NCI-H2196 treated with DMSO at 0.1 percent for 48 hours (cell line): ENCODE measurements around the gene INAFM1.
A peak's percentile ranks its signal among the peaks of the same experiment; 100 is the strongest.
"Not testable (repeated sequence)": the region's sequence is repeated elsewhere in the genome, so short reads cannot be mapped to it uniquely, and the experiment has no call there.

Experiments
- DNase-seq: peaks from one replicate; lab custom pipeline; 2025; ENCODE audit not compliant: unreplicated experiment; lab: John Stamatoyannopoulos, UW

INAFM1 gene

GRCh38 chr19:47267350-47267759 is 7.3 kb upstream of the INAFM1 start:
- DNase-seq, result peak; percentile 27

GRCh38 chr19:47268028-47268427 is 6.7 kb upstream of the INAFM1 start:
- no peak for DNase-seq

GRCh38 chr19:47269596-47269995 is 5.1 kb upstream of the INAFM1 start:
- DNase-seq, result no peak

GRCh38 chr19:47270408-47270807 is 4.3 kb upstream of the INAFM1 start:
- DNase-seq, result no peak

- DNase-seq, result no peak
Measured at GRCh38 chr19:47271949-47272348, 2.7 kb upstream of the INAFM1 start.

- no peak for DNase-seq
Measured at GRCh38 chr19:47272448-47273312, 2.0 kb upstream of the INAFM1 start.

GRCh38 chr19:47273313-47274070 is 1.2 kb upstream of the INAFM1 start:
- DNase-seq, result peak; percentile 86

- DNase-seq, result no peak
Measured at GRCh38 chr19:47274891-47275761, 441 bp downstream of the INAFM1 start.

GRCh38 chr19:47275791-47276461 is 1.2 kb downstream of the INAFM1 start:
- no peak for DNase-seq

- DNase-seq, result not testable (repeated sequence)
Measured at GRCh38 chr19:47276513-47276912, 1.8 kb downstream of the INAFM1 start.

- DNase-seq, result no peak
Measured at GRCh38 chr19:47280183-47280797, 5.6 kb downstream of the INAFM1 start.

- no peak for DNase-seq
Measured at GRCh38 chr19:47283405-47284059, 8.8 kb downstream of the INAFM1 start.

- DNase-seq, result peak; percentile 44
Measured at GRCh38 chr19:47284324-47284899, 9.7 kb downstream of the INAFM1 start.

- DNase-seq, result peak; percentile 80
Measured at GRCh38 chr19:47296036-47296435, 21.4 kb downstream of the INAFM1 start.

- DNase-seq, result not testable (repeated sequence)
Measured at GRCh38 chr19:47300867-47301266, 26.2 kb downstream of the INAFM1 start.

- no peak for DNase-seq
Measured at GRCh38 chr19:47302249-47302648, 27.6 kb downstream of the INAFM1 start.

- no peak for DNase-seq
Measured at GRCh38 chr19:47303966-47304365, 29.3 kb downstream of the INAFM1 start.

GRCh38 chr19:47305309-47305751 is 30.6 kb downstream of the INAFM1 start:
- peak; percentile 27 for DNase-seq

- DNase-seq, result no peak
Measured at GRCh38 chr19:47306303-47306702, 31.6 kb downstream of the INAFM1 start.
